ENCODE data around the gene MSRB1. TPM values are rescaled to one million over a fixed set of nuclear protein-coding genes. Genes with fewer than 3 reads are reported as not detected.

The MSRB1 gene
- total and polyA plus RNA-seq, 9 of the 15 experiments (the other 6 are each of a cell fraction or from before 2014, with no cell fraction given), result 5.4 to 33.7 (median 25.7) TPM

- TF ChIP-seq, protein P1, sequence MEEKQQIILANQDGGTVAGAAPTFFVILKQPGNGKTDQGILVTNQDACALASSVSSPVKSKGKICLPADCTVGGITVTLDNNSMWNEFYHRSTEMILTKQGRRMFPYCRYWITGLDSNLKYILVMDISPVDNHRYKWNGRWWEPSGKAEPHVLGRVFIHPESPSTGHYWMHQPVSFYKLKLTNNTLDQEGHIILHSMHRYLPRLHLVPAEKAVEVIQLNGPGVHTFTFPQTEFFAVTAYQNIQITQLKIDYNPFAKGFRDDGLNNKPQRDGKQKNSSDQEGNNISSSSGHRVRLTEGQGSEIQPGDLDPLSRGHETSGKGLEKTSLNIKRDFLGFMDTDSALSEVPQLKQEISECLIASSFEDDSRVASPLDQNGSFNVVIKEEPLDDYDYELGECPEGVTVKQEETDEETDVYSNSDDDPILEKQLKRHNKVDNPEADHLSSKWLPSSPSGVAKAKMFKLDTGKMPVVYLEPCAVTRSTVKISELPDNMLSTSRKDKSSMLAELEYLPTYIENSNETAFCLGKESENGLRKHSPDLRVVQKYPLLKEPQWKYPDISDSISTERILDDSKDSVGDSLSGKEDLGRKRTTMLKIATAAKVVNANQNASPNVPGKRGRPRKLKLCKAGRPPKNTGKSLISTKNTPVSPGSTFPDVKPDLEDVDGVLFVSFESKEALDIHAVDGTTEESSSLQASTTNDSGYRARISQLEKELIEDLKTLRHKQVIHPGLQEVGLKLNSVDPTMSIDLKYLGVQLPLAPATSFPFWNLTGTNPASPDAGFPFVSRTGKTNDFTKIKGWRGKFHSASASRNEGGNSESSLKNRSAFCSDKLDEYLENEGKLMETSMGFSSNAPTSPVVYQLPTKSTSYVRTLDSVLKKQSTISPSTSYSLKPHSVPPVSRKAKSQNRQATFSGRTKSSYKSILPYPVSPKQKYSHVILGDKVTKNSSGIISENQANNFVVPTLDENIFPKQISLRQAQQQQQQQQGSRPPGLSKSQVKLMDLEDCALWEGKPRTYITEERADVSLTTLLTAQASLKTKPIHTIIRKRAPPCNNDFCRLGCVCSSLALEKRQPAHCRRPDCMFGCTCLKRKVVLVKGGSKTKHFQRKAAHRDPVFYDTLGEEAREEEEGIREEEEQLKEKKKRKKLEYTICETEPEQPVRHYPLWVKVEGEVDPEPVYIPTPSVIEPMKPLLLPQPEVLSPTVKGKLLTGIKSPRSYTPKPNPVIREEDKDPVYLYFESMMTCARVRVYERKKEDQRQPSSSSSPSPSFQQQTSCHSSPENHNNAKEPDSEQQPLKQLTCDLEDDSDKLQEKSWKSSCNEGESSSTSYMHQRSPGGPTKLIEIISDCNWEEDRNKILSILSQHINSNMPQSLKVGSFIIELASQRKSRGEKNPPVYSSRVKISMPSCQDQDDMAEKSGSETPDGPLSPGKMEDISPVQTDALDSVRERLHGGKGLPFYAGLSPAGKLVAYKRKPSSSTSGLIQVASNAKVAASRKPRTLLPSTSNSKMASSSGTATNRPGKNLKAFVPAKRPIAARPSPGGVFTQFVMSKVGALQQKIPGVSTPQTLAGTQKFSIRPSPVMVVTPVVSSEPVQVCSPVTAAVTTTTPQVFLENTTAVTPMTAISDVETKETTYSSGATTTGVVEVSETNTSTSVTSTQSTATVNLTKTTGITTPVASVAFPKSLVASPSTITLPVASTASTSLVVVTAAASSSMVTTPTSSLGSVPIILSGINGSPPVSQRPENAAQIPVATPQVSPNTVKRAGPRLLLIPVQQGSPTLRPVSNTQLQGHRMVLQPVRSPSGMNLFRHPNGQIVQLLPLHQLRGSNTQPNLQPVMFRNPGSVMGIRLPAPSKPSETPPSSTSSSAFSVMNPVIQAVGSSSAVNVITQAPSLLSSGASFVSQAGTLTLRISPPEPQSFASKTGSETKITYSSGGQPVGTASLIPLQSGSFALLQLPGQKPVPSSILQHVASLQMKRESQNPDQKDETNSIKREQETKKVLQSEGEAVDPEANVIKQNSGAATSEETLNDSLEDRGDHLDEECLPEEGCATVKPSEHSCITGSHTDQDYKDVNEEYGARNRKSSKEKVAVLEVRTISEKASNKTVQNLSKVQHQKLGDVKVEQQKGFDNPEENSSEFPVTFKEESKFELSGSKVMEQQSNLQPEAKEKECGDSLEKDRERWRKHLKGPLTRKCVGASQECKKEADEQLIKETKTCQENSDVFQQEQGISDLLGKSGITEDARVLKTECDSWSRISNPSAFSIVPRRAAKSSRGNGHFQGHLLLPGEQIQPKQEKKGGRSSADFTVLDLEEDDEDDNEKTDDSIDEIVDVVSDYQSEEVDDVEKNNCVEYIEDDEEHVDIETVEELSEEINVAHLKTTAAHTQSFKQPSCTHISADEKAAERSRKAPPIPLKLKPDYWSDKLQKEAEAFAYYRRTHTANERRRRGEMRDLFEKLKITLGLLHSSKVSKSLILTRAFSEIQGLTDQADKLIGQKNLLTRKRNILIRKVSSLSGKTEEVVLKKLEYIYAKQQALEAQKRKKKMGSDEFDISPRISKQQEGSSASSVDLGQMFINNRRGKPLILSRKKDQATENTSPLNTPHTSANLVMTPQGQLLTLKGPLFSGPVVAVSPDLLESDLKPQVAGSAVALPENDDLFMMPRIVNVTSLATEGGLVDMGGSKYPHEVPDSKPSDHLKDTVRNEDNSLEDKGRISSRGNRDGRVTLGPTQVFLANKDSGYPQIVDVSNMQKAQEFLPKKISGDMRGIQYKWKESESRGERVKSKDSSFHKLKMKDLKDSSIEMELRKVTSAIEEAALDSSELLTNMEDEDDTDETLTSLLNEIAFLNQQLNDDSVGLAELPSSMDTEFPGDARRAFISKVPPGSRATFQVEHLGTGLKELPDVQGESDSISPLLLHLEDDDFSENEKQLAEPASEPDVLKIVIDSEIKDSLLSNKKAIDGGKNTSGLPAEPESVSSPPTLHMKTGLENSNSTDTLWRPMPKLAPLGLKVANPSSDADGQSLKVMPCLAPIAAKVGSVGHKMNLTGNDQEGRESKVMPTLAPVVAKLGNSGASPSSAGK (IDR thresholded peaks at IDR 0.05), result no peak
- no peak for TF ChIP-seq MLLT1 (IDR thresholded peaks at IDR 0.05)
- TF ChIP-seq, protein P2, sequence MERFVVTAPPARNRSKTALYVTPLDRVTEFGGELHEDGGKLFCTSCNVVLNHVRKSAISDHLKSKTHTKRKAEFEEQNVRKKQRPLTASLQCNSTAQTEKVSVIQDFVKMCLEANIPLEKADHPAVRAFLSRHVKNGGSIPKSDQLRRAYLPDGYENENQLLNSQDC (CRISPR knock-in tag; IDR thresholded peaks at IDR 0.05), result 0 out of 2 replicates have a peak, but pooled peaks have one; percentile 28
- TF ChIP-seq SIN3B (IDR thresholded peaks at IDR 0.05; ENCODE audit: low read depth), result peak; percentile 97
- TF ChIP-seq, protein P3, sequence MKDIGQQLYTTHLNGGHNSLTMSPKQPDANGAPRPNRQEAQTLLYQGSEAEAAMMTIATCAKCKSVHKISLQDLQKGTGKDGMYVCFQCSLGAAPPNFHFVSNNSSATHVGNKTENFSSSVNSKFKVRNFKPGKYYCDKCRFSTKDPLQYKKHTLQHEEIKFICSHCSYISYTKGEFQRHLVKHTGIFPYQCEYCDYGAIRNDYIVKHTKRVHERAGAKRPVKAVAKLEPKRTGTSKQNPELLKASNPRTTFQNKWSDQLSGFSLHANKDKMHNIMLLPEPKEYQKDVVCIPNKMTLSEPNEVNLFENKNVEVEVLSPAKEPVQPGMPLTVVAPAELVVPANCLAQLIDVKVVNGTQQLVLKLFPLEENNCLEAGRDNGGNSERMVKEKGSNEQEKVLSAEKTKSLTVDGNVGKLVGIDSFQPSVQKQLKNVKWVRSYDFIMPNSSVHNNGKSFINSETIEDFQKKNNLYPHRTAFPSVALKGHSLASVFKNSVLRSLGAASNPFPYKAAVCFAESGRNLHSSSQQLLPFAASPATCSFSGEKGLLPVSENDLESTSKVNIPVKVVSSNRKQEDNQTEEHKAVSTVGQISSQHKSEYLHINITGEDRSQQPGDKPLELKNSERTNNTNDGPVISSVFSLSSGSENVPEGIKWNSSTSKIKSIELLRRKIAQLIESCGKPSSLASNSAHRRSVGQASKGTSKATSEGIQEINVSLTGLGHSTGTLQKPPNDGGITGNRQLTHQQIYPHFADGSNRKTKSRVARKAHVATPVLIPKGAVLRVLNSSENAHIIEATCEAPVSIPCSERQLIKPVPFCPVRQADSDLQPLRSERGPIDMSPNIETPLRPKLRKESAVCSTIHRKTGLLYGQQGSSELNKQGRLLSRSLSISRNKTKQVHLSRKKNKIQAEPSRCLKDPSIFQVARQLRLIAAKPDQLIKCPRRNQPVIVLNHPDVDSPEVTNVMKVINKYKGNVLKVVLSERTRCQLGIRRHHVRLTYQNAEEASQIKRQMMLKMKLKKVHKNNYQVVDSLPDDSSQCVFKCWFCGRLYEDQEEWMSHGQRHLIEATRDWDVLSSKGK (CRISPR knock-in tag; IDR thresholded peaks at IDR 0.05), result no peak
- no peak for TF ChIP-seq BRF1 (IDR thresholded peaks at IDR 0.05; ENCODE audit: borderline replicate concordance, extremely low read depth, insufficient read length)
- TF ChIP-seq WHSC1 (IDR thresholded peaks at IDR 0.05; ENCODE audit: low read length), result no peak
- peak; percentile 62; the same call in 1 of the 2 replicates for TF ChIP-seq ZNF175 (CRISPR knock-in tag; IDR thresholded peaks at IDR 0.05; ENCODE audit: low read depth)
- no peak for TF ChIP-seq CHD4 (IDR thresholded peaks at IDR 0.05; ENCODE audit: insufficient read depth, insufficient replicate concordance, low read depth, low read length, poor library complexity, severe bottlenecking)
Measured at GRCh38 chr16:1983544-1984346, 40.7 kb upstream of the MSRB1 start, which contains the start of gene GFER (continued).
